Kidney (tissue), 14 donors: ENCODE measurements around the gene JADE2. TPM values are rescaled to one million over a fixed set of nuclear protein-coding genes. Genes with fewer than 3 reads are reported as not detected.

ENCODE experiments used
- DNase-seq, 5 donors: peaks; one replicate each; pipeline ENCODE4 v3.0.0-alpha.2; 2013 to 2020
- FAIRE-seq: peaks from 2 replicates; lab custom pipeline; 2012; peaks lifted over from hg19 to GRCh38; lab: Jason Lieb, UNC
- H3K27ac ChIP-seq, 2 donors: one replicate each; pipeline ENCODE4 v1.7.0; 2013; ENCODE audit warnings: low read depth in 2 of 2, low read length in 2 of 2, inconsistent platforms in 1 of 2
- H3K27me3 ChIP-seq: one replicate; pipeline ENCODE4 v1.7.1; 2013; ENCODE audit warnings: low read length, inconsistent platforms; ENCODE audit not compliant: control insufficient read depth, insufficient read depth
- H3K36me3 ChIP-seq, 3 donors: one replicate each; pipeline versions ENCODE4 v1.7.0 to v1.7.1; 2013; ENCODE audit warnings: low read length in 3 of 3, control low read depth in 1 of 3, inconsistent platforms in 1 of 3; ENCODE audit not compliant: insufficient read depth in 3 of 3, control insufficient read depth in 2 of 3
- H3K4me1 ChIP-seq, 3 donors: one replicate each; pipeline versions ENCODE4 v1.7.0 to v1.7.1; 2013; ENCODE audit warnings: low read length in 3 of 3, inconsistent platforms in 1 of 3, low read depth in 1 of 3; ENCODE audit not compliant: control insufficient read depth in 2 of 3, insufficient read depth in 2 of 3
- H3K4me3 ChIP-seq, 3 donors: one replicate each; pipeline versions ENCODE4 v1.7.0 to v1.8.1; 2013; ENCODE audit warnings: low read length in 3 of 3, control low read depth in 1 of 3, inconsistent platforms in 1 of 3
- H3K9ac ChIP-seq, 3 donors: one replicate each; pipeline versions ENCODE4 v1.7.0 to v1.7.1; 2013; ENCODE audit warnings: low read length in 3 of 3, control low read depth in 1 of 3, inconsistent platforms in 1 of 3
- H3K9me3 ChIP-seq, 3 donors: one replicate each; pipeline versions ENCODE4 v1.7.0 to v1.7.1; 2013; ENCODE audit warnings: low read length in 3 of 3, control low read depth in 1 of 3, inconsistent platforms in 1 of 3; ENCODE audit not compliant: control insufficient read depth in 2 of 3, insufficient read depth in 1 of 3
- intact Hi-C: fragments of 100-400 bp; cut with DNase I; formaldehyde crosslinking; loops from one replicate; pipeline ENCODE4 v1.11.1; 2022
- polyA plus RNA-seq: library from polyadenylated mRNA; stranded (reverse); fragments of 350-450 nt; fragmentation: Illumina TruSeq; extraction: RNeasy Lipid Tissue Mini Kit (QIAGEN cat#74804); gene quantifications from one replicate; pipeline ENCODE4 v1.2.3, GENCODE V29; 2014; ENCODE audit warnings: low read depth, low replicate concordance; ENCODE audit not compliant: insufficient read depth
- total RNA-seq: library from RNA; stranded (reverse); fragmentation: NEBNext Ultra II Directional; extraction: Animal tissue kit (Norgen Biotek cat#: 25700); gene quantifications from one replicate; pipeline ENCODE4 v1.2.1, GENCODE V29; 2021
- TF ChIP-seq, protein P1 (sequence below): IDR thresholded peaks from 3 replicates; pipeline ENCODE4 v1.5.1; 2012; ENCODE audit warnings: mild to moderate bottlenecking, moderate library complexity, borderline replicate concordance; ENCODE audit not compliant: insufficient read depth; ENCODE audit errors: extremely low read depth
- donor health status: control.
- donor health status: control.
- donor health status: control.
- donor health status: control.
- donor health status: control.
- donor health status: DM: yes; HTN: yes; CAD: no.
- donor health status: Normal renal cell carcinoma (clear cell type).

Gene JADE2
- total and polyA plus RNA-seq, 2 donors from 2014 or later = 9.2 to 99.6 TPM

DNA sequence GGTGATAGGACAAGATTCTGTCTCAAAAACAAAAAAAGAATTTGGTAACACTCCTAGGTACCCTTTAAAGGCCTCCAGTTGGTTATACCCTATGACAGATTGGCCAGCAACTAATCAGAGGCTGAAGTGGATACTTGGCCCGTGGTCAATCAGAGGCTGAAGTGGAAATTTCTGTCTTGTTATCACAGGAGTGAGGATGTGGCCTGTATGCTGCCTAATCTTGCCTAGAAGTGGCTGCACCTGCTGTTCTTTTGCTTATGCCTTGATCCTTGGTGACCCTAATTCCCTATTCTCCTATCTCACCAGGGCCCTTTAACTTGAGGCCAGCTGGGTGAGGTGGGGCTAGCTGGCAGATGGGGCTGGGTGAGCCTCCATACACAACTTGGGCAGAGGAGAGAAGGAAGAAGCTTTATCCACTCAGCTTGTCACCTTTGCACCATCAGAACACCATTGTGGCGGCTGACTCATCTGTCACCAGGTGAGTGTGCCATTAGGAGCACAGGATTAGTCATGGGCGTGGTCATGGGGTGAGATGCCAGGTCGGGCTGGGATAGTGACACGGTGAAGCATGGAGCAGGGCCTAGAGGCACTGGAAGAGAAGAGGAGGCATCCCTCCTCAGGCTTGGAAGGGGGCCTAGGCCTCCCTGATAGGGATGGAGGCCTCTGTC, 65.7 kb downstream of the JADE2 start:
- DNase-seq = no peak
- Histone ChIP-seq H3K27me3 (no peaks in the 10 kb centered on the region), H3K9ac (no peak overlapping the region), H3K27ac (no peak overlapping the region), H3K4me1 (peaks cover 0 to 4% (median 0%) of the 10 kb centered on the region in 3 donors), H3K4me3 (no peak overlapping the region), H3K36me3 (no peaks in the 10 kb centered on the region), H3K9me3 (no peaks in the 10 kb centered on the region)
- intact Hi-C loops = no loop called here
- no peak for FAIRE-seq
- TF ChIP-seq, protein P1, sequence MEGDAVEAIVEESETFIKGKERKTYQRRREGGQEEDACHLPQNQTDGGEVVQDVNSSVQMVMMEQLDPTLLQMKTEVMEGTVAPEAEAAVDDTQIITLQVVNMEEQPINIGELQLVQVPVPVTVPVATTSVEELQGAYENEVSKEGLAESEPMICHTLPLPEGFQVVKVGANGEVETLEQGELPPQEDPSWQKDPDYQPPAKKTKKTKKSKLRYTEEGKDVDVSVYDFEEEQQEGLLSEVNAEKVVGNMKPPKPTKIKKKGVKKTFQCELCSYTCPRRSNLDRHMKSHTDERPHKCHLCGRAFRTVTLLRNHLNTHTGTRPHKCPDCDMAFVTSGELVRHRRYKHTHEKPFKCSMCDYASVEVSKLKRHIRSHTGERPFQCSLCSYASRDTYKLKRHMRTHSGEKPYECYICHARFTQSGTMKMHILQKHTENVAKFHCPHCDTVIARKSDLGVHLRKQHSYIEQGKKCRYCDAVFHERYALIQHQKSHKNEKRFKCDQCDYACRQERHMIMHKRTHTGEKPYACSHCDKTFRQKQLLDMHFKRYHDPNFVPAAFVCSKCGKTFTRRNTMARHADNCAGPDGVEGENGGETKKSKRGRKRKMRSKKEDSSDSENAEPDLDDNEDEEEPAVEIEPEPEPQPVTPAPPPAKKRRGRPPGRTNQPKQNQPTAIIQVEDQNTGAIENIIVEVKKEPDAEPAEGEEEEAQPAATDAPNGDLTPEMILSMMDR = no peak

DNA sequence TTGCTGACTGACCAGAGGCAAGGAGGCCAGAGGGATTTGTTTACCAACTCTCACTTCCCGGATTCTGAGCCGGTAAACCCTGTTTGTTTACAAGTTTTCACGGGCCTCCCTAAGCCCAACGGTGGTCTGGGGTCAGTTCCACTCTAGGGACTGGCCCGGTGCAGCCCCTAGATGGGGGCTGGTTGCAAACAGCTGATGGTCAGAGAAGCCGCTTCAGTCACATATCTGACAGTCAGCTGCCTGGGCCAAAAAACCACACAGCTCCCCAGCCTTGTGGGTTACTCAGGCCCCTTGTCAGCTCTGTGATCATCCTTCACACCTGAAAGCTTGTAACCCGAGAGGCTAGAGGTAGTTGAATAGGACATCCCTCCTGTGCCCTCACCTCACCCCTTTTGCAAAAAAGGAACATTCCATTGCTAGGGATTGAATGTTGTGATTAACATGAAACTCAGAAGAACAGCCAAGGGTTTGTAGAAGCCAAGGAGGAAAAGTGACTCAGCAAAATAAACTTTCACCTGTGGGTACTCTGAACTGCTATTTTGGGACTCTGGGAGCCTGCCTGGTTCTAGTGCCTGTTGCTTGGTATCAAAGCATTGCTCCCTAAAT, 66.8 kb downstream of the JADE2 start:
- H3K9me3 ChIP-seq = no peaks in the 10 kb centered on the region
- TF ChIP-seq, protein P1 = no peak
- no peak overlapping the region for H3K4me3 ChIP-seq
- DNase-seq = no peak
- H3K4me1 ChIP-seq = peaks cover 0 to 4% (median 0%) of the 10 kb centered on the region in 3 donors
- intact Hi-C loops = no loop called here
- H3K36me3 ChIP-seq = no peaks in the 10 kb centered on the region
- H3K27me3 ChIP-seq = no peaks in the 10 kb centered on the region
- H3K9ac ChIP-seq = peak overlapping the region in 1 of 3 donors; percentile 10
- peak overlapping the region in 1 of 2 donors; percentile 27 for H3K27ac ChIP-seq
- no peak for FAIRE-seq

GRCh38 chr5:134594336-134594735, 68.9 kb downstream of the JADE2 start:
- H3K27ac ChIP-seq = no peak overlapping the region
- DNase-seq (no peak), FAIRE-seq (no peak)
- TF ChIP-seq, protein P1 = no peak
- no peak overlapping the region for H3K9ac ChIP-seq
- no peaks in the 10 kb centered on the region for H3K27me3 ChIP-seq
- intact Hi-C loops = no loop called here
- no peaks in the 10 kb centered on the region for H3K9me3 ChIP-seq
- H3K36me3 ChIP-seq = no peaks in the 10 kb centered on the region
- peaks cover 0 to 4% (median 0%) of the 10 kb centered on the region in 3 donors for H3K4me1 ChIP-seq
- H3K4me3 ChIP-seq = no peak overlapping the region
